ENCODE data around the gene OPTN. TPM values are rescaled to one million over a fixed set of nuclear protein-coding genes. Genes with fewer than 3 reads are reported as not detected.
"Not testable (repeated sequence)": the region's sequence is repeated elsewhere in the genome, so short reads cannot be mapped to it uniquely, and the experiment has no call there.

Gene OPTN
- total RNA-seq, 4 donors from 2014 or later, result 295 to 592 (median 527) TPM

- ATAC-seq, result no peak
Measured at GRCh38 chr10:13147161-13147560, 47.2 kb downstream of the OPTN start.

GRCh38 chr10:13152296-13152695, 52.3 kb downstream of the OPTN start:
- Histone ChIP-seq H3K27me3 (no peaks in the 10 kb centered on the region), H3K9me3 (no peaks in the 10 kb centered on the region), H3K27ac (no peak overlapping the region), H3K4me3 (no peak overlapping the region), H3K4me1 (no peaks in the 10 kb centered on the region), H3K36me3 (no peaks in the 10 kb centered on the region)
- ATAC-seq (no peak), DNase-seq (no peak)
- intact Hi-C loops (cut with DNase I; ENCODE audit: low total_unique reads) (no loop called here), in situ Hi-C loops (cut with MboI; ENCODE audit: low sequenced_read_pairs in 4 of 4) (no loop called here)
- no peak for TF ChIP-seq POLR2A (IDR thresholded peaks at IDR 0.05)
- TF ChIP-seq CTCF (IDR thresholded peaks at IDR 0.05 in 4 of 5, conservative IDR thresholded peaks at IDR 0.05 in 1 of 5), result no peak

More at GRCh38 chr10:13147161-13147560, 47.2 kb downstream of the OPTN start:
- Histone ChIP-seq H3K9me3 (no peaks in the 10 kb centered on the region), H3K4me1 (no peaks in the 10 kb centered on the region), H3K27me3 (no peaks in the 10 kb centered on the region), H3K36me3 (peaks cover 0 to 26% of the 10 kb centered on the region in 2 donors), H3K27ac (no peak overlapping the region), H3K4me3 (no peak overlapping the region)
- intact Hi-C loops (cut with DNase I; ENCODE audit: low total_unique reads), result no loop called here
- no peak for DNase-seq
- in situ Hi-C loops (cut with MboI; ENCODE audit: low sequenced_read_pairs in 4 of 4), result no loop called here
- no peak for TF ChIP-seq POLR2A (IDR thresholded peaks at IDR 0.05)

GRCh38 chr10:13155860-13156259, 55.9 kb downstream of the OPTN start:
- ATAC-seq; in situ Hi-C loops (cut with MboI; ENCODE audit: low sequenced_read_pairs in 4 of 4); H3K4me3 ChIP-seq: not testable (repeated sequence)

GRCh38 chr10:13158401-13158800, 58.4 kb downstream of the OPTN start:
- no peak for ATAC-seq
- Histone ChIP-seq H3K4me1 (peaks cover 4 to 9% of the 10 kb centered on the region in 2 donors), H3K9me3 (no peaks in the 10 kb centered on the region), H3K27ac (no peak overlapping the region), H3K4me3 (peak overlapping the region in 1 of 4 donors; percentile 20), H3K27me3 (no peaks in the 10 kb centered on the region), H3K36me3 (no peaks in the 10 kb centered on the region)
- TF ChIP-seq POLR2A (IDR thresholded peaks at IDR 0.05) (no peak), CTCF (IDR thresholded peaks at IDR 0.05 in 4 of 5, conservative IDR thresholded peaks at IDR 0.05 in 1 of 5) (no peak)
- intact Hi-C loops (cut with DNase I; ENCODE audit: low total_unique reads) (no loop called here), in situ Hi-C loops (cut with MboI; ENCODE audit: low sequenced_read_pairs in 4 of 4) (no loop called here)
- no peak for DNase-seq

More at GRCh38 chr10:13155860-13156259, 55.9 kb downstream of the OPTN start:
- H3K36me3 ChIP-seq; H3K27me3 ChIP-seq; intact Hi-C loops (cut with DNase I; ENCODE audit: low total_unique reads); H3K9me3 ChIP-seq; H3K27ac ChIP-seq; DNase-seq; H3K4me1 ChIP-seq: not testable (repeated sequence)

GRCh38 chr10:13160934-13161856, 61.2 kb downstream of the OPTN start, which contains the start of gene MCM10:
Gene MCM10 (plus strand): TSS chr10:13161558. CDS start chr10:13164203, 2,645 bp downstream.
- peak; percentile 97 to 98 for DNase-seq
- in situ Hi-C loops (cut with MboI; ENCODE audit: low sequenced_read_pairs in 4 of 4), result loop anchor here (5.0 to 10.0 kb wide), 2 partner anchors 134 to 141 kb away; partner anchors contain the start of gene PHYH (in 3 of the 4)
- peak within 1 kb of the TSS in 1 of 4 donors; percentile 32 for H3K27ac ChIP-seq

More at GRCh38 chr10:13160934-13161856, 61.2 kb downstream of the OPTN start, which contains the start of gene MCM10:
- Histone ChIP-seq H3K27me3 (no peaks in the 10 kb centered on the region), H3K4me1 (peaks cover 4 to 9% of the 10 kb centered on the region in 2 donors), H3K4me3 (peak within 1 kb of the TSS; percentile 48 to 58 (median 51)), H3K9me3 (no peaks in the 10 kb centered on the region), H3K36me3 (no peaks in the 10 kb centered on the region)
- intact Hi-C loops (cut with DNase I; ENCODE audit: low total_unique reads), result loop anchor here (1.0 to 2.0 kb wide), 3 partner anchors 24 to 280 kb away; no protein-coding TSS in a partner anchor
- peak; percentile 99 for ATAC-seq
- TF ChIP-seq POLR2A (IDR thresholded peaks at IDR 0.05) (no peak), CTCF (IDR thresholded peaks at IDR 0.05 in 4 of 5, conservative IDR thresholded peaks at IDR 0.05 in 1 of 5) (peak; percentile 82 to 94 (median 92))

Data from gastrocnemius medialis (tissue), 4 donors.